ENCODE measurements around the gene SLC12A9.

SLC12A9 gene

GRCh38 chr7:100826514-100827329 is 25.8 kb upstream of the SLC12A9 start:
- Histone ChIP-seq H3K4me3 (ENCODE audit: low read depth, low read length) (peak overlapping the region; percentile 82), H3K4me1 (ENCODE audit: control insufficient read depth, insufficient read depth, low read length) (no peaks in the 10 kb centered on the region), H3K36me3 (ENCODE audit: control insufficient read depth in 2 of 2, insufficient read depth in 1 of 2, low read length in 2 of 2) (peaks cover 10 to 29% of the 10 kb centered on the region in 2 experiments; a peak in 2 of 3 replicates), H3K9me3 (ENCODE audit: control insufficient read depth, insufficient read depth, low read depth, low read length) (no peaks in the 10 kb centered on the region), H3K27ac (ENCODE audit: extremely low read depth, low read depth, low read length) (peak overlapping the region; percentile 91; the same call in 1 of the 2 replicates)
- CTCF ChIA-PET: interaction anchor here (0.6 to 2.0 kb wide), 11 partner anchors 10 to 654 kb away, joined by 3 to 13 read pairs (median 5); partner anchors contain the start of gene SLC12A9
- POLR2A ChIA-PET: interaction anchor here (0.6 to 2.7 kb wide), 17 partner anchors 8 to 397 kb away, joined by 3 to 25 read pairs (median 5); partner anchors contain the start of genes MEPCE, POP7, SLC12A9 and SRRT
- TF ChIP-seq ZNF266 (tag by site-specific recombination; IDR thresholded peaks at IDR 0.05; ENCODE audit: low read depth) (no peak), ZNF660 (tag by site-specific recombination; IDR thresholded peaks at IDR 0.05) (peak; percentile 25; the same call in 1 of the 2 replicates), ZNF600 (tag by site-specific recombination; IDR thresholded peaks at IDR 0.05) (peak; percentile 60; the same call in 1 of the 2 replicates), ZBTB44 (tag by site-specific recombination; IDR thresholded peaks at IDR 0.05) (no peak), ZBTB20 (tag by site-specific recombination; IDR thresholded peaks at IDR 0.05) (peak; percentile 77), KLF9 (tag by site-specific recombination; IDR thresholded peaks at IDR 0.05; ENCODE audit: low read depth) (peak; percentile 38; the same call in 1 of the 2 replicates), ZNF311 (tag by site-specific recombination; IDR thresholded peaks at IDR 0.05; ENCODE audit: borderline replicate concordance) (no peak), ZNF292 (tag by site-specific recombination; IDR thresholded peaks at IDR 0.05; ENCODE audit: borderline replicate concordance, low read depth) (no peak), SCRT2 (tag by site-specific recombination; IDR thresholded peaks at IDR 0.05) (no peak; the same call in 1 of the 2 replicates), ZBTB8A (tag by site-specific recombination; IDR thresholded peaks at IDR 0.05) (peak; percentile 30; the same call in 1 of the 2 replicates), ZNF426 (tag by site-specific recombination; IDR thresholded peaks at IDR 0.05) (no peak), ZNF558 (tag by site-specific recombination; IDR thresholded peaks at IDR 0.05) (no peak), FEZF1 (tag by site-specific recombination; IDR thresholded peaks at IDR 0.05) (no peak), GLI2 (tag by site-specific recombination; IDR thresholded peaks at IDR 0.05; ENCODE audit: borderline replicate concordance, low read depth) (no peak), ZNF112 (tag by site-specific recombination; IDR thresholded peaks at IDR 0.05) (no peak), KLF8 (tag by site-specific recombination; IDR thresholded peaks at IDR 0.05) (no peak), ZBTB11 (tag by site-specific recombination; conservative IDR thresholded peaks at IDR 0.05; ENCODE audit: low read depth) (0 out of 2 replicates have a peak, but pooled peaks have one; percentile 8), ZBTB17 (tag by site-specific recombination; IDR thresholded peaks at IDR 0.05) (no peak), MZF1 (tag by site-specific recombination; IDR thresholded peaks at IDR 0.05; ENCODE audit: borderline replicate concordance) (no peak)
- TF ChIP-seq, protein P1, sequence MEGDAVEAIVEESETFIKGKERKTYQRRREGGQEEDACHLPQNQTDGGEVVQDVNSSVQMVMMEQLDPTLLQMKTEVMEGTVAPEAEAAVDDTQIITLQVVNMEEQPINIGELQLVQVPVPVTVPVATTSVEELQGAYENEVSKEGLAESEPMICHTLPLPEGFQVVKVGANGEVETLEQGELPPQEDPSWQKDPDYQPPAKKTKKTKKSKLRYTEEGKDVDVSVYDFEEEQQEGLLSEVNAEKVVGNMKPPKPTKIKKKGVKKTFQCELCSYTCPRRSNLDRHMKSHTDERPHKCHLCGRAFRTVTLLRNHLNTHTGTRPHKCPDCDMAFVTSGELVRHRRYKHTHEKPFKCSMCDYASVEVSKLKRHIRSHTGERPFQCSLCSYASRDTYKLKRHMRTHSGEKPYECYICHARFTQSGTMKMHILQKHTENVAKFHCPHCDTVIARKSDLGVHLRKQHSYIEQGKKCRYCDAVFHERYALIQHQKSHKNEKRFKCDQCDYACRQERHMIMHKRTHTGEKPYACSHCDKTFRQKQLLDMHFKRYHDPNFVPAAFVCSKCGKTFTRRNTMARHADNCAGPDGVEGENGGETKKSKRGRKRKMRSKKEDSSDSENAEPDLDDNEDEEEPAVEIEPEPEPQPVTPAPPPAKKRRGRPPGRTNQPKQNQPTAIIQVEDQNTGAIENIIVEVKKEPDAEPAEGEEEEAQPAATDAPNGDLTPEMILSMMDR (tag by site-specific recombination; IDR thresholded peaks at IDR 0.05): peak; percentile 18; the same call in 1 of the 2 replicates
- TF ChIP-seq, protein P2, sequence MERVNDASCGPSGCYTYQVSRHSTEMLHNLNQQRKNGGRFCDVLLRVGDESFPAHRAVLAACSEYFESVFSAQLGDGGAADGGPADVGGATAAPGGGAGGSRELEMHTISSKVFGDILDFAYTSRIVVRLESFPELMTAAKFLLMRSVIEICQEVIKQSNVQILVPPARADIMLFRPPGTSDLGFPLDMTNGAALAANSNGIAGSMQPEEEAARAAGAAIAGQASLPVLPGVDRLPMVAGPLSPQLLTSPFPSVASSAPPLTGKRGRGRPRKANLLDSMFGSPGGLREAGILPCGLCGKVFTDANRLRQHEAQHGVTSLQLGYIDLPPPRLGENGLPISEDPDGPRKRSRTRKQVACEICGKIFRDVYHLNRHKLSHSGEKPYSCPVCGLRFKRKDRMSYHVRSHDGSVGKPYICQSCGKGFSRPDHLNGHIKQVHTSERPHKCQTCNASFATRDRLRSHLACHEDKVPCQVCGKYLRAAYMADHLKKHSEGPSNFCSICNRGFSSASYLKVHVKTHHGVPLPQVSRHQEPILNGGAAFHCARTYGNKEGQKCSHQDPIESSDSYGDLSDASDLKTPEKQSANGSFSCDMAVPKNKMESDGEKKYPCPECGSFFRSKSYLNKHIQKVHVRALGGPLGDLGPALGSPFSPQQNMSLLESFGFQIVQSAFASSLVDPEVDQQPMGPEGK (tag by site-specific recombination; IDR thresholded peaks at IDR 0.05): peak; percentile 93
- TF ChIP-seq, protein P3, sequence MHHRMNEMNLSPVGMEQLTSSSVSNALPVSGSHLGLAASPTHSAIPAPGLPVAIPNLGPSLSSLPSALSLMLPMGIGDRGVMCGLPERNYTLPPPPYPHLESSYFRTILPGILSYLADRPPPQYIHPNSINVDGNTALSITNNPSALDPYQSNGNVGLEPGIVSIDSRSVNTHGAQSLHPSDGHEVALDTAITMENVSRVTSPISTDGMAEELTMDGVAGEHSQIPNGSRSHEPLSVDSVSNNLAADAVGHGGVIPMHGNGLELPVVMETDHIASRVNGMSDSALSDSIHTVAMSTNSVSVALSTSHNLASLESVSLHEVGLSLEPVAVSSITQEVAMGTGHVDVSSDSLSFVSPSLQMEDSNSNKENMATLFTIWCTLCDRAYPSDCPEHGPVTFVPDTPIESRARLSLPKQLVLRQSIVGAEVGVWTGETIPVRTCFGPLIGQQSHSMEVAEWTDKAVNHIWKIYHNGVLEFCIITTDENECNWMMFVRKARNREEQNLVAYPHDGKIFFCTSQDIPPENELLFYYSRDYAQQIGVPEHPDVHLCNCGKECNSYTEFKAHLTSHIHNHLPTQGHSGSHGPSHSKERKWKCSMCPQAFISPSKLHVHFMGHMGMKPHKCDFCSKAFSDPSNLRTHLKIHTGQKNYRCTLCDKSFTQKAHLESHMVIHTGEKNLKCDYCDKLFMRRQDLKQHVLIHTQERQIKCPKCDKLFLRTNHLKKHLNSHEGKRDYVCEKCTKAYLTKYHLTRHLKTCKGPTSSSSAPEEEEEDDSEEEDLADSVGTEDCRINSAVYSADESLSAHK (tag by site-specific recombination; IDR thresholded peaks at IDR 0.05): no peak
- TF ChIP-seq, protein P4, sequence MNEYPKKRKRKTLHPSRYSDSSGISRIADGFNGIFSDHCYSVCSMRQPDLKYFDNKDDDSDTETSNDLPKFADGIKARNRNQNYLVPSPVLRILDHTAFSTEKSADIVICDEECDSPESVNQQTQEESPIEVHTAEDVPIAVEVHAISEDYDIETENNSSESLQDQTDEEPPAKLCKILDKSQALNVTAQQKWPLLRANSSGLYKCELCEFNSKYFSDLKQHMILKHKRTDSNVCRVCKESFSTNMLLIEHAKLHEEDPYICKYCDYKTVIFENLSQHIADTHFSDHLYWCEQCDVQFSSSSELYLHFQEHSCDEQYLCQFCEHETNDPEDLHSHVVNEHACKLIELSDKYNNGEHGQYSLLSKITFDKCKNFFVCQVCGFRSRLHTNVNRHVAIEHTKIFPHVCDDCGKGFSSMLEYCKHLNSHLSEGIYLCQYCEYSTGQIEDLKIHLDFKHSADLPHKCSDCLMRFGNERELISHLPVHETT (tag by site-specific recombination; IDR thresholded peaks at IDR 0.05): no peak
